Measurements from ENCODE around the gene PUS7L. TPM values are rescaled to one million over a fixed set of nuclear protein-coding genes. Genes with fewer than 3 reads are reported as not detected.
"Not testable (repeated sequence)": the region's sequence is repeated elsewhere in the genome, so short reads cannot be mapped to it uniquely, and the experiment has no call there.

The PUS7L gene
- total RNA-seq, 1 experiment from 2014 or later = 40.6 TPM

GRCh38 chr12:43692064-43692463, 66.5 kb downstream of the PUS7L start:
- in situ Hi-C loops (cut with HindIII; ENCODE audit: low sequenced_read_pairs) = no loop called here
- no peak for DNase-seq (ENCODE audit: low spot score)

DNA sequence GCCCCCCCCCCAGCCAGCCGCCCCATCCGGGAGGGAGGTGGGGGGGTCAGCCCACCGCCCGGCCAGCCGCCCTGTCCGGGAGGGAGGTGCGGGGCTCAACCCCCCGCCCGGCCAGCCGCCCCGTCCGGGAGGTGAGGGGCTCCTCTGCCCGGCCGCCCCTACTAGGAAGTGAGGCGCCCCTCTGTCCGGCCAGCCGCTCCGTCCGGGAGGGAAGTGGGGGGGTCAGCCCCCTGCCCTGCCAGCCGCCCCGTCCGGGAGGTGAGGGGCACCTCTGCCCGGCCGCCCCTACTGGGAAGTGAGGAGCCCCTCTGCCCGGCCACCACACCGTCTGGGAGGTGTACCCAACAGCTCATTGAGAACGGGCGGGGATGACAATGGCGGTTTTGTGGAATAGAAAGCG, 73.1 kb downstream of the PUS7L start:
- in situ Hi-C loops (cut with HindIII; ENCODE audit: low sequenced_read_pairs); DNase-seq (ENCODE audit: low spot score): not testable (repeated sequence)

- DNase-seq (ENCODE audit: low spot score) = no peak
- in situ Hi-C loops (cut with HindIII; ENCODE audit: low sequenced_read_pairs) = no loop called here
Measured at GRCh38 chr12:43676183-43676813, 82.3 kb downstream of the PUS7L start.

DNA sequence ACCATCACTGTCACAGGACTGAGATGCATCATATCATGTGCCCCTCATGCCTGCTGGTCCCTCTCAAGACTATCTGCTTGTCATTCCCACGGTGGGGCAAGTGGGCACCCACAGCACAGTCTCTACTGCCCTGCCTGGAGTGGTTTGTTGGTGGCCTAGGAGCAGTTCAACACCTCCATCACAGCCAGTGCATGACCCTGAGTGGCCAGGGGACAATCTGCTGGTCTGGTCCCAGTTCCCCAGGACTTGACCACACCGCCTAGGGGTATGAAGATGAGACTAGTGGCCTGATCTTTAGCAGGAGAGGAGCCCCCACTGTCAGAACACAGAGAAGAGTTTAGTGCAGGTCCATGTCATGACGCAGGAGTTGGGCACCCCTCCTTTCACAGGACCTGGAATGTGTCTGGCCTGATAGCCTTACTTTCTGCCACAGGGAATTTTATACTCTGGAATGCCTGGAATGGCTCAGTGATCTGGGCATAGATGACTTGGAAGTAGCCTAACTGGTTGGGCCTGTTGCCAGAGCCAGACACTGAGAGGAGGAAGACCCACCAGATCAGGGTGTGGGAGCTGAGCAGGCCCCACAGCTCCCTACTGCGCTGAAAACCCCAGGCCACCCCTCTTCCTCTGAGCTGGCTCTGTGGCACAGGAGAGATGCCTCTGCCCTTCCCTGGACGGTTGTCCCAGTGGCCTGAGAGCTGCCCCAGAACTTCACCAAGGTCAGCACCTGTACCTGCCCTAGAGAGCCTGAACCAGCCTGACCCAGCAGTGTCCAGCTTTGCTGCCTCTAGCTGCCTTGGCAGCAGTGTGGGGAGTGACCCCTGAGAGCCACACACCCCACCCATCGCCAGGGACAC, 83.3 kb downstream of the PUS7L start:
- in situ Hi-C loops (cut with HindIII; ENCODE audit: low sequenced_read_pairs) = no loop called here
- no peak for DNase-seq (ENCODE audit: low spot score)

- in situ Hi-C loops (cut with HindIII; ENCODE audit: low sequenced_read_pairs) = no loop called here
- no peak for DNase-seq (ENCODE audit: low spot score)
Measured at GRCh38 chr12:43669373-43669772, 89.2 kb downstream of the PUS7L start.

Other genes starting within 250 kb of the PUS7L start
- gene ADAMTS20, start 206.6 kb downstream of the PUS7L start, total RNA-seq (2014; rRNA removed; shearing (Covaris generic)) = 0.86 and 1.1 TPM in 2 replicates
- gene IRAK4, start 161 bp upstream of the PUS7L start, total RNA-seq (2014; rRNA removed; shearing (Covaris generic)) = 9.2 and 10.8 TPM in 2 replicates
- gene TWF1, start 47.5 kb upstream of the PUS7L start, total RNA-seq (2014; rRNA removed; shearing (Covaris generic)) = 116 and 173 TPM in 2 replicates
- 5.2 and 6.2 TPM in 2 replicates for gene TMEM117, start 77.3 kb upstream of the PUS7L start, total RNA-seq (2014; rRNA removed; shearing (Covaris generic))

Measured in G401 (cell line).